KMS-11 (cell line): ENCODE data around the gene RBM26.

Source experiments
- H2AFZ ChIP-seq: fragments of 200-600 bp; sonication (generic); 2 replicates; pipeline ENCODE4 v1.6.1; 2016; ENCODE audit warnings: antibody characterized with exemption, mixed run types, low read depth
- H3K27ac ChIP-seq: fragments of 200-600 bp; sonication (generic); 2 replicates; pipeline ENCODE4 v1.6.1; 2016; ENCODE audit warnings: mild to moderate bottlenecking, mixed run types
- H3K27me3 ChIP-seq: fragments of 200-600 bp; sonication (generic); 2 replicates; pipeline ENCODE4 v1.6.1; 2017; ENCODE audit warnings: mild to moderate bottlenecking, low read depth, mixed run types, moderate library complexity; ENCODE audit not compliant: insufficient read depth
- H3K36me3 ChIP-seq: fragments of 200-600 bp; sonication (generic); 2 replicates; pipeline ENCODE4 v1.6.1; 2017; ENCODE audit warnings: mild to moderate bottlenecking, mixed run types; ENCODE audit not compliant: insufficient read depth
- H3K4me1 ChIP-seq: fragments of 200-600 bp; sonication (generic); 2 replicates; pipeline ENCODE4 v1.6.1; 2016; ENCODE audit warnings: mild to moderate bottlenecking, low read depth, mixed run types; ENCODE audit not compliant: poor library complexity, severe bottlenecking
- H3K4me2 ChIP-seq: fragments of 200-600 bp; sonication (generic); 2 replicates; pipeline ENCODE4 v1.7.0; 2016; ENCODE audit warnings: mild to moderate bottlenecking, mixed run types
- H3K4me3 ChIP-seq: fragments of 200-600 bp; sonication (generic); IDR thresholded peaks from 2 replicates; pipeline ENCODE4 v1.6.1; 2017; ENCODE audit warnings: low read depth, low read length, mixed read lengths; ENCODE audit not compliant: insufficient read depth
- H3K79me2 ChIP-seq: fragments of 200-600 bp; sonication (generic); 2 replicates; pipeline ENCODE4 v1.6.1; 2016; ENCODE audit warnings: low read depth, mixed run types; ENCODE audit not compliant: insufficient read depth
- H3K9ac ChIP-seq: fragments of 200-600 bp; sonication (generic); 2 replicates; pipeline ENCODE4 v1.6.1; 2016; ENCODE audit warnings: mild to moderate bottlenecking, mixed run types
- H4K20me1 ChIP-seq: fragments of 200-600 bp; sonication (generic); 2 replicates; pipeline ENCODE4 v1.6.1; 2016; ENCODE audit warnings: mild to moderate bottlenecking, mixed run types; ENCODE audit not compliant: insufficient read depth
- TF ChIP-seq, protein P1 (sequence below): fragments of 200-600 bp; sonication (generic); conservative IDR thresholded peaks from 2 replicates; pipeline ENCODE4 v1.6.1; 2017; ENCODE audit warnings: low read depth, mild to moderate bottlenecking, antibody characterized with exemption, low read length, moderate library complexity, mixed read lengths

Gene RBM26

DNA sequence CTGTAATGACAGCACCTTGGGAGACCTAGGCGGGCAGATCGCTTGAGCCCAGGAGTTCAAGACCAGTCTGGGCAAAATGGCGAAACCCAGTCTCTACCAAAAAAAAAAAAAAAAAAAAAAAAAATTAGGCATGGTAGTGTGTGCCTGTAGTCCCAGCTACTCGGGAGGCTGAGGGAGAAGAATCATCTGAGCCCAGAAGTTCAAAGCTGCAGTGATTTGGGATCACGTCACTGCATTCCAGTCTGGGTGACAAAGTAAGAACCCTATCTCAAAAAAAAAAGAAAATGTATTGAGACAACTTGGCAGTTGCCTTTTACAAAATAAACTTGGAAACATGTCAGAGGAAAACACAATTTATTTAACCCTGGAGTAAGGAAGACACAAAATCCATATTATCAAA, 26.8 kb downstream of the RBM26 start:
- Histone ChIP-seq H3K9ac (no peak overlapping the region), H3K4me3 (no peak overlapping the region), H3K4me1 (peaks cover 32% of the 10 kb centered on the region), H3K27me3 (no peaks in the 10 kb centered on the region), H3K79me2 (peaks cover 43% of the 10 kb centered on the region), H3K36me3 (no peaks in the 10 kb centered on the region), H3K4me2 (no peak overlapping the region), H3K27ac (no peak overlapping the region), H2AFZ (no peak overlapping the region), H4K20me1 (peaks cover 10% of the 10 kb centered on the region; the same call in 1 of the 2 replicates)
- TF ChIP-seq, protein P1, sequence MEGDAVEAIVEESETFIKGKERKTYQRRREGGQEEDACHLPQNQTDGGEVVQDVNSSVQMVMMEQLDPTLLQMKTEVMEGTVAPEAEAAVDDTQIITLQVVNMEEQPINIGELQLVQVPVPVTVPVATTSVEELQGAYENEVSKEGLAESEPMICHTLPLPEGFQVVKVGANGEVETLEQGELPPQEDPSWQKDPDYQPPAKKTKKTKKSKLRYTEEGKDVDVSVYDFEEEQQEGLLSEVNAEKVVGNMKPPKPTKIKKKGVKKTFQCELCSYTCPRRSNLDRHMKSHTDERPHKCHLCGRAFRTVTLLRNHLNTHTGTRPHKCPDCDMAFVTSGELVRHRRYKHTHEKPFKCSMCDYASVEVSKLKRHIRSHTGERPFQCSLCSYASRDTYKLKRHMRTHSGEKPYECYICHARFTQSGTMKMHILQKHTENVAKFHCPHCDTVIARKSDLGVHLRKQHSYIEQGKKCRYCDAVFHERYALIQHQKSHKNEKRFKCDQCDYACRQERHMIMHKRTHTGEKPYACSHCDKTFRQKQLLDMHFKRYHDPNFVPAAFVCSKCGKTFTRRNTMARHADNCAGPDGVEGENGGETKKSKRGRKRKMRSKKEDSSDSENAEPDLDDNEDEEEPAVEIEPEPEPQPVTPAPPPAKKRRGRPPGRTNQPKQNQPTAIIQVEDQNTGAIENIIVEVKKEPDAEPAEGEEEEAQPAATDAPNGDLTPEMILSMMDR = no peak

DNA sequence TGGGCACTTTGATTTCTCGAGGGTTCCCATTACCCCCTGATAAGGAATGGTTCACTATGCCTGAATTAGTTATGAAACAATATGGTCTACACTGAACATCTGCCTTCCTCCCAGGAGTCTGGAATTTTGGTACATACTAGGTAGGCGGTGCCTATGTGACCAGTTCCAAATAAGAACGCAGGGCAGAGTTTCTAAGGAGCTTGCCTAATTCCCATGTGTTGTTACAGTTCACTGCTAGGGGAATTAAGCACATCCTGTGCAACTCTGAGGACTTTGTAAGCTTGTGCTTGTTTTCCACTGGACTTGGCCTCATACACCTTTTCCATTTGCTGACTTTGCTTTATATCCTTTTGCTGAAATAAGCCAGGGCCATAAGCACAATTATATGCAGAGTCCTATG, 29.2 kb downstream of the RBM26 start:
- Histone ChIP-seq H4K20me1 (no peaks in the 10 kb centered on the region), H3K79me2 (peaks cover 27% of the 10 kb centered on the region)

DNA sequence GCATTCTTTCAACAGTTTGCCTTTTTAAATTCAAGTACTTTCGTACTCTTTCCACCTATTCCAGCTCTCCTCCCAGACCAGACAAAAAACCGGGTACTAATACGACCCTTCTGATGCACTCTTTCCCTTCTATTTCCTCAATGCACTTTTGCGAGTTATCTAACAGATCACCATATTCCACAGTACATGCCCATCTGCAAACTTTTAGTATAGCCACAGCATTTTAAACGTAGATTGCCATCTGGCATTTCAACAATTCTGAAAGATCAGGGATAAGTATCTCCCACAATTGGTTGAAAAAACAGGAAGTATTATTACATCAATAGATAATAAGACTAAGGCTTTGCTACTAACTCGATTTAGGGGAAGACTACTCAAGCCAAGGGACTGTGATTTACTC, 31.5 kb downstream of the RBM26 start:
- no peak overlapping the region for H3K9ac ChIP-seq
- no peak overlapping the region for H3K27ac ChIP-seq
- H3K27me3 ChIP-seq = no peaks in the 10 kb centered on the region
- no peak overlapping the region for H3K4me2 ChIP-seq
- H3K36me3 ChIP-seq = no peaks in the 10 kb centered on the region
- TF ChIP-seq, protein P1 = no peak
- H4K20me1 ChIP-seq = no peaks in the 10 kb centered on the region
- no peak overlapping the region for H3K4me3 ChIP-seq
- no peak overlapping the region for H2AFZ ChIP-seq
- peaks cover 4% of the 10 kb centered on the region; the same call in 1 of the 2 replicates for H3K79me2 ChIP-seq
- no peaks in the 10 kb centered on the region for H3K4me1 ChIP-seq

More for the DNA sequence above, 29.2 kb downstream of the RBM26 start:
- H3K4me2 ChIP-seq = no peak overlapping the region
- no peak overlapping the region for H3K9ac ChIP-seq
- no peaks in the 10 kb centered on the region for H3K36me3 ChIP-seq
- no peak overlapping the region for H3K4me3 ChIP-seq
- H3K27ac ChIP-seq = no peak overlapping the region
- no peak overlapping the region for H2AFZ ChIP-seq
- H3K27me3 ChIP-seq = no peaks in the 10 kb centered on the region
- TF ChIP-seq, protein P1 = no peak
- peaks cover 8% of the 10 kb centered on the region for H3K4me1 ChIP-seq

DNA sequence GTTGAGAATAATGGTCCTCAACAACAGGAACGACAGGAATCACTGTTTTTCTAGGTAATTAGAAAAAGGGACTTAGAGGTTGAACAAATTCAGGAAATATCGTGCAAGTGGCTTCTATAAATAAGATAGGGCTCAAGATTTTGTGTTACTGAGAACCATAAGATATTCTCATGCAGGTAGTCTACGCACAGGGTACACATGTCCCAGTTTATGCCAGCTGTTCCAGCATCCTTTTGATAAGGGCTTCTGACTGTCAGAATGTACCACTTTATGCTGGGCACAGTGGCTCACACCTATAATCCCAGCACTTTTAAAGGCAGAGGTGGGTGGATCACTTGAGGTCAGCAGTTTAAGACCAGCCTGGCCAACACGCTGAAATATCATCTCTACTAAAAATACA, 32.1 kb downstream of the RBM26 start:
- TF ChIP-seq, protein P1 = no peak
- H3K27me3 ChIP-seq = no peaks in the 10 kb centered on the region
- no peaks in the 10 kb centered on the region for H3K36me3 ChIP-seq
- H3K4me2 ChIP-seq = no peak overlapping the region
- no peaks in the 10 kb centered on the region; the same call in 1 of the 2 replicates for H3K79me2 ChIP-seq
- H3K27ac ChIP-seq = no peak overlapping the region
- H2AFZ ChIP-seq = no peak overlapping the region
- no peak overlapping the region for H3K4me3 ChIP-seq
- H4K20me1 ChIP-seq = no peaks in the 10 kb centered on the region
- H3K9ac ChIP-seq = no peak overlapping the region
- no peaks in the 10 kb centered on the region for H3K4me1 ChIP-seq
